Liver (tissue), 9 donors: ENCODE data around the gene MYL4. TPM values are rescaled to one million over a fixed set of nuclear protein-coding genes. Genes with fewer than 3 reads are reported as not detected.

Experiments used
- DNase-seq: peaks from one replicate; pipeline ENCODE4 v3.0.0-alpha.2; 2017; ENCODE audit warnings: low spot score
- H3K27ac ChIP-seq, 2 donors: one replicate each; pipeline ENCODE4 v1.7.0; 2013; ENCODE audit warnings: inconsistent platforms in 2 of 2, low read length in 2 of 2, control low read depth in 1 of 2, low read depth in 1 of 2, mild to moderate bottlenecking in 1 of 2
- H3K27me3 ChIP-seq, 4 donors: one replicate each; pipeline versions ENCODE4 v1.6.1 to v1.7.0; 2013; ENCODE audit warnings: low read length in 3 of 4, inconsistent platforms in 1 of 4, mild to moderate bottlenecking in 1 of 4, moderate library complexity in 1 of 4; ENCODE audit not compliant: control insufficient read depth in 4 of 4, insufficient read depth in 4 of 4
- H3K36me3 ChIP-seq, 4 donors: one replicate each; pipeline versions ENCODE4 v1.6.1 to v1.7.0; 2013; ENCODE audit warnings: low read length in 3 of 4, mild to moderate bottlenecking in 3 of 4, low read depth in 1 of 4, moderate library complexity in 1 of 4; ENCODE audit not compliant: control insufficient read depth in 4 of 4, insufficient read depth in 3 of 4
- H3K4me1 ChIP-seq, 4 donors: one replicate each; pipeline versions ENCODE4 v1.6.1 to v1.7.0; 2013; ENCODE audit warnings: low read length in 3 of 4, mild to moderate bottlenecking in 3 of 4, moderate library complexity in 1 of 4; ENCODE audit not compliant: control insufficient read depth in 4 of 4, insufficient read depth in 4 of 4
- H3K4me3 ChIP-seq, 3 donors: one replicate each; pipeline versions ENCODE4 v1.6.1 to v1.7.0; 2013; ENCODE audit warnings: low read length in 3 of 3, control low read depth in 1 of 3, low read depth in 1 of 3, mild to moderate bottlenecking in 1 of 3
- H3K9ac ChIP-seq, 2 donors: one replicate each; pipeline ENCODE4 v1.7.0; 2013; ENCODE audit warnings: low read length in 2 of 2, mild to moderate bottlenecking in 2 of 2, moderate library complexity in 2 of 2, control low read depth in 1 of 2, low read depth in 1 of 2
- H3K9me3 ChIP-seq, 4 donors: one replicate each; pipeline versions ENCODE4 v1.6.1 to v1.7.0; 2013; ENCODE audit warnings: low read length in 3 of 4; ENCODE audit not compliant: control insufficient read depth in 4 of 4
- ATF3 ChIP-seq: IDR thresholded peaks from 2 replicates; pipeline ENCODE4 v1.6.1; 2016; ENCODE audit warnings: antibody characterized with exemption
- CTCF ChIP-seq: fragments of 150-350 bp; IDR thresholded peaks from 2 replicates; pipeline ENCODE4 v1.5.1; 2017; ENCODE audit warnings: improper control_type of control experiment, low read depth, low read length; ENCODE audit not compliant: missing input control
- EGR1 ChIP-seq, 2 donors: IDR thresholded peaks; 2 replicates each; pipeline ENCODE4 v1.6.1; 2016 to 2018; ENCODE audit warnings: antibody characterized with exemption in 2 of 2, low read depth in 2 of 2
- FOXA1 ChIP-seq: IDR thresholded peaks from 2 replicates; pipeline ENCODE4 v1.6.1; 2016; ENCODE audit warnings: antibody characterized with exemption
- FOXA2 ChIP-seq: IDR thresholded peaks from 2 replicates; pipeline ENCODE4 v1.6.1; 2016; ENCODE audit warnings: antibody characterized with exemption
- GABPA ChIP-seq, 2 donors: IDR thresholded peaks in 1 of 2; conservative IDR thresholded peaks in 1 of 2; 2 replicates each; pipeline ENCODE4 v1.6.1; 2016; ENCODE audit warnings: antibody characterized with exemption in 2 of 2, mild to moderate bottlenecking in 1 of 2, moderate library complexity in 1 of 2
- HNF4A ChIP-seq, 2 donors: conservative IDR thresholded peaks; 2 replicates each; pipeline ENCODE4 v1.6.1; 2016; ENCODE audit warnings: antibody characterized with exemption in 2 of 2, mild to moderate bottlenecking in 2 of 2
- HNF4G ChIP-seq: IDR thresholded peaks from 2 replicates; pipeline ENCODE4 v1.6.1; 2016; ENCODE audit warnings: antibody characterized with exemption
- JUND ChIP-seq, 2 donors: IDR thresholded peaks; 2 replicates each; pipeline ENCODE4 v1.6.1; 2016; ENCODE audit warnings: antibody characterized with exemption in 2 of 2
- MAX ChIP-seq: IDR thresholded peaks from 2 replicates; pipeline ENCODE4 v1.6.1; 2016; ENCODE audit warnings: antibody characterized with exemption
- NR2F2 ChIP-seq: IDR thresholded peaks from 2 replicates; pipeline ENCODE4 v1.6.1; 2016; ENCODE audit warnings: antibody characterized with exemption
- RAD21 ChIP-seq, 2 donors: IDR thresholded peaks; 2 replicates each; pipeline ENCODE4 v1.6.1; 2016; ENCODE audit warnings: antibody characterized with exemption in 2 of 2, mild to moderate bottlenecking in 2 of 2
- REST ChIP-seq: IDR thresholded peaks from 2 replicates; pipeline ENCODE4 v1.6.1; 2016; ENCODE audit warnings: antibody characterized with exemption, mild to moderate bottlenecking
- RXRA ChIP-seq, 2 donors: IDR thresholded peaks; 2 replicates each; pipeline ENCODE4 v1.6.1; 2017 to 2018; ENCODE audit warnings: antibody characterized with exemption in 2 of 2, mild to moderate bottlenecking in 1 of 2
- SP1 ChIP-seq: IDR thresholded peaks from 2 replicates; pipeline ENCODE4 v1.6.1; 2018; ENCODE audit warnings: antibody characterized with exemption, mild to moderate bottlenecking
- TAF1 ChIP-seq: conservative IDR thresholded peaks from 2 replicates; pipeline ENCODE4 v1.6.1; 2016; ENCODE audit warnings: antibody characterized with exemption, mild to moderate bottlenecking
- YY1 ChIP-seq: IDR thresholded peaks from 2 replicates; pipeline ENCODE4 v1.6.1; 2016; ENCODE audit warnings: antibody characterized with exemption, mild to moderate bottlenecking
- ZBTB33 ChIP-seq: IDR thresholded peaks from 2 replicates; pipeline ENCODE4 v1.6.1; 2016; ENCODE audit warnings: antibody characterized with exemption
- WGBS: extraction: QIAGEN DNeasy Blood & Tissue Kit; methylation state at CpG from one replicate; pipeline ENCODE4 v1.1.7; 2013; 5-methylcytosine and 5-hydroxymethylcytosine counted together
- polyA plus RNA-seq, 2 donors: library from polyadenylated mRNA; stranded (reverse) in 1 of 2; unstranded in 1 of 2; fragments of 200-250 nt in 1 of 2; fragments of >200 nt in 1 of 2; fragmentation: Nextera tagmentation in 1 of 2; extraction: Ambion mirVana in 1 of 2; gene quantifications; one replicate each; pipeline versions ENCODE4 v1.2.1 to v1.2.3, GENCODE V29; 2013 to 2015
- total RNA-seq, 2 donors: library from RNA; depleted of rRNA; stranded (reverse); fragments of >200 nt; gene quantifications; one replicate each; pipeline ENCODE4 v1.2.3, GENCODE V29; 2014
- donor health status: healthy.
- donor health status: healthy.
- donor health status: healthy.
- donor health status: healthy.
- donor health status: healthy.

Gene MYL4
- total and polyA plus RNA-seq, 4 donors, result 0.19 to 215 (median 0.22) TPM; not detected in 1

- Histone ChIP-seq H3K4me1 (peaks cover 4 to 13% (median 9%) of the 10 kb centered on the region in 4 donors), H3K27ac (peak within 1 kb of the TSS; percentile 94 to 99), H3K9me3 (no peaks in the 10 kb centered on the region), H3K4me3 (peak within 1 kb of the TSS; percentile 77 to 87 (median 82)), H3K27me3 (no peaks in the 10 kb centered on the region), H3K9ac (peak within 1 kb of the TSS; percentile 97 to 98), H3K36me3 (no peaks in the 10 kb centered on the region)
- TF ChIP-seq FOXA1, result no peak
- no peak for TF ChIP-seq NR2F2
- TF ChIP-seq ATF3, result no peak
- peak; percentile 97 for TF ChIP-seq ZBTB33
- no peak for TF ChIP-seq REST
- TF ChIP-seq EGR1 (IDR thresholded peaks at IDR 0.05; ENCODE audit: low read depth in 2 of 2), result peak in 1 of 2 donors; percentile 26
- peak; percentile 10 for TF ChIP-seq SP1
- no peak for TF ChIP-seq JUND (IDR thresholded peaks at IDR 0.05)
- TF ChIP-seq YY1, result peak; percentile 47
- TF ChIP-seq FOXA2, result no peak
- peak in 1 of 2 donors; percentile 6 for TF ChIP-seq RXRA (IDR thresholded peaks at IDR 0.05)
- TF ChIP-seq TAF1, result no peak
- peak; percentile 67 to 86 for TF ChIP-seq GABPA (IDR thresholded peaks at IDR 0.05 in 1 of 2, conservative IDR thresholded peaks at IDR 0.05 in 1 of 2)
- TF ChIP-seq HNF4A (conservative IDR thresholded peaks at IDR 0.05), result no peak
- peak; percentile 79 for TF ChIP-seq MAX
- peak; percentile 16 for TF ChIP-seq CTCF
- TF ChIP-seq RAD21 (IDR thresholded peaks at IDR 0.05), result peak in 1 of 2 donors; percentile 38
- peak; percentile 94 for TF ChIP-seq HNF4G
- peak; percentile 100 for DNase-seq
- under 1% methylated on average over 64 of the region's 64 CpGs for WGBS
Observed at GRCh38 chr17:47188876-47189731, 20.0 kb upstream of the MYL4 start, which contains the start of gene CDC27. Gene CDC27, minus strand, starts transcription at chr17:47189295. Its CDS starts 123 bp downstream, at chr17:47189172.
